Measurements from ENCODE around the gene ATP10A. TPM values are rescaled to one million over a fixed set of nuclear protein-coding genes. Genes with fewer than 3 reads are reported as not detected.

Gene ATP10A
- total and polyA plus RNA-seq, 2 of the 8 experiments (the other 6 are each of a cell fraction or from before 2014, with no cell fraction given): 2.0 to 2.8 TPM

- TF ChIP-seq, protein P1, sequence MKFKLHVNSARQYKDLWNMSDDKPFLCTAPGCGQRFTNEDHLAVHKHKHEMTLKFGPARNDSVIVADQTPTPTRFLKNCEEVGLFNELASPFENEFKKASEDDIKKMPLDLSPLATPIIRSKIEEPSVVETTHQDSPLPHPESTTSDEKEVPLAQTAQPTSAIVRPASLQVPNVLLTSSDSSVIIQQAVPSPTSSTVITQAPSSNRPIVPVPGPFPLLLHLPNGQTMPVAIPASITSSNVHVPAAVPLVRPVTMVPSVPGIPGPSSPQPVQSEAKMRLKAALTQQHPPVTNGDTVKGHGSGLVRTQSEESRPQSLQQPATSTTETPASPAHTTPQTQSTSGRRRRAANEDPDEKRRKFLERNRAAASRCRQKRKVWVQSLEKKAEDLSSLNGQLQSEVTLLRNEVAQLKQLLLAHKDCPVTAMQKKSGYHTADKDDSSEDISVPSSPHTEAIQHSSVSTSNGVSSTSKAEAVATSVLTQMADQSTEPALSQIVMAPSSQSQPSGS (IDR thresholded peaks at IDR 0.05; ENCODE audit: low read length): no peak
- no peak for TF ChIP-seq CTCF (IDR thresholded peaks at IDR 0.05; ENCODE audit: control extremely low read depth in 1 of 3, insufficient read depth in 1 of 3, low read depth in 1 of 3, low read length in 3 of 3)
- no peak for TF ChIP-seq HDAC6 (IDR thresholded peaks at IDR 0.05; ENCODE audit: low read depth, low read length)
- no peak for TF ChIP-seq GTF2F1 (IDR thresholded peaks at IDR 0.05; ENCODE audit: borderline replicate concordance, low read depth, low read length)
- TF ChIP-seq CEBPB (IDR thresholded peaks at IDR 0.05; ENCODE audit: low read depth, low read length): no peak
Measured at GRCh38 chr15:25733036-25733855, 129.9 kb downstream of the ATP10A start (continued).

All from H1 (cell line).